GM12864 (cell line): ENCODE results near the gene SURF4.
"Not testable (repeated sequence)": the region's sequence is repeated elsewhere in the genome, so short reads cannot be mapped to it uniquely, and the experiment has no call there.

Experiments used
- DNase-seq: peaks from one replicate; pipeline ENCODE4 v3.0.0-alpha.2; 2011; ENCODE audit warnings: low read depth
- H3K4me3 ChIP-seq: 2 replicates; pipeline ENCODE4 v1.5.1; 2011; ENCODE audit warnings: mild to moderate bottlenecking, low read depth, low read length, control low read depth
- CTCF ChIP-seq: IDR thresholded peaks from 2 replicates; pipeline ENCODE4 v1.5.1; 2011; ENCODE audit warnings: low read depth, mild to moderate bottlenecking, moderate library complexity, low read length, control low read depth, inconsistent platforms; ENCODE audit errors: missing control alignments

SURF4 gene

GRCh38 chr9:133332381-133332730 lies 43.5 kb downstream of the SURF4 start:
- DNase-seq, result no peak
- H3K4me3 ChIP-seq, result no peak overlapping the region
- TF ChIP-seq CTCF, result no peak

GRCh38 chr9:133331641-133332380 lies 44.0 kb downstream of the SURF4 start:
- H3K4me3 ChIP-seq, result no peak overlapping the region
- TF ChIP-seq CTCF, result no peak
- DNase-seq, result no peak

- TF ChIP-seq CTCF, result no peak
- no peak for DNase-seq
- H3K4me3 ChIP-seq, result no peak overlapping the region
These were observed 44.6 kb downstream of the SURF4 start for GRCh38 chr9:133331221-133331620.

- H3K4me3 ChIP-seq, DNase-seq: not testable (repeated sequence)
- TF ChIP-seq CTCF, result peak; percentile 57
These were observed 46.3 kb downstream of the SURF4 start for GRCh38 chr9:133329306-133330156.

- TF ChIP-seq CTCF, result no peak
- DNase-seq, result no peak
- no peak overlapping the region for H3K4me3 ChIP-seq
These were observed 47.9 kb downstream of the SURF4 start for GRCh38 chr9:133327834-133328484.

GRCh38 chr9:133327021-133327420 lies 48.8 kb downstream of the SURF4 start:
- H3K4me3 ChIP-seq, DNase-seq: not testable (repeated sequence)

GRCh38 chr9:133323991-133324703 lies 51.7 kb downstream of the SURF4 start:
- H3K4me3 ChIP-seq, result no peak overlapping the region
- TF ChIP-seq CTCF, result no peak
- DNase-seq, result no peak
